ENCODE measurements around the gene CTBP1. TPM values are rescaled to one million over a fixed set of nuclear protein-coding genes. Genes with fewer than 3 reads are reported as not detected.

Gene CTBP1
- total and polyA plus RNA-seq, 9 of the 15 experiments (the other 6 are each of a cell fraction or from before 2014, with no cell fraction given) = 14.5 to 162 (median 68.2) TPM

GRCh38 chr4:1289207-1290164 is 40.6 kb upstream of the CTBP1 start, which contains the start of gene MAEA (continued):
- no peak for TF ChIP-seq KLF16 (IDR thresholded peaks at IDR 0.05)
- TF ChIP-seq DMBX1 (CRISPR knock-in tag; IDR thresholded peaks at IDR 0.05; ENCODE audit: borderline replicate concordance) = no peak
- no peak for TF ChIP-seq EHMT2 (IDR thresholded peaks at IDR 0.05)
- TF ChIP-seq HIVEP1 (CRISPR knock-in tag; IDR thresholded peaks at IDR 0.05) = 0 out of 2 replicates have a peak, but pooled peaks have one; percentile 12
- TF ChIP-seq LARP7 (IDR thresholded peaks at IDR 0.05) = no peak
- TF ChIP-seq GABPA (tag; conservative IDR thresholded peaks at IDR 0.05; ENCODE audit: low read depth) = peak; percentile 92
- TF ChIP-seq TGIF2 (CRISPR knock-in tag; IDR thresholded peaks at IDR 0.05) = no peak; the same call in 1 of the 2 replicates
- TF ChIP-seq NFIC (IDR thresholded peaks at IDR 0.05) = peak; percentile 86
- 0 out of 2 replicates have a peak, but pooled peaks have one; percentile 14 for TF ChIP-seq DPF2 (IDR thresholded peaks at IDR 0.05)
- no peak for TF ChIP-seq RBM14 (IDR thresholded peaks at IDR 0.05; ENCODE audit: borderline replicate concordance, insufficient read depth, low read depth, low read length)
- TF ChIP-seq ZBTB33 (CRISPR knock-in tag; IDR thresholded peaks at IDR 0.05) = peak; percentile 46; the same call in 1 of the 2 replicates
- no peak for TF ChIP-seq STAT5A (IDR thresholded peaks at IDR 0.05; ENCODE audit: borderline replicate concordance, low read length)
- TF ChIP-seq SIN3B (IDR thresholded peaks at IDR 0.05; ENCODE audit: low read depth) = peak; percentile 82
- TF ChIP-seq MAX (CRISPR knock-in tag; IDR thresholded peaks at IDR 0.05) = peak; percentile 91
- TF ChIP-seq PCBP1 (IDR thresholded peaks at IDR 0.05; ENCODE audit: low read depth, low read length, poor library complexity, severe bottlenecking) = peak; percentile 24
- TF ChIP-seq CBX8 (IDR thresholded peaks at IDR 0.05; ENCODE audit: borderline replicate concordance, extremely low read depth, low read depth, low read length, poor library complexity, severe bottlenecking) = no peak
- no peak for TF ChIP-seq FOXJ2 (tag; IDR thresholded peaks at IDR 0.05)
- peak; percentile 68; the same call in 1 of the 2 replicates for TF ChIP-seq TFAP4 (CRISPR knock-in tag; IDR thresholded peaks at IDR 0.05; ENCODE audit: borderline replicate concordance)
- TF ChIP-seq ZKSCAN1 (IDR thresholded peaks at IDR 0.05; ENCODE audit: low read depth, low read length) = no peak
- TF ChIP-seq ZFX (CRISPR knock-in tag; IDR thresholded peaks at IDR 0.05) = peak; percentile 91
- peak; percentile 41 to 83 for TF ChIP-seq E2F6 (IDR thresholded peaks at IDR 0.05; ENCODE audit: borderline replicate concordance in 1 of 2, extremely low read depth in 1 of 2, insufficient read depth in 1 of 2, insufficient read length in 1 of 2, low read depth in 1 of 2, low read length in 1 of 2, poor library complexity in 1 of 2, severe bottlenecking in 1 of 2)
- no peak for TF ChIP-seq U2AF2 (optimal IDR thresholded peaks at IDR 0.05; ENCODE audit: low read depth, low read length)
- TF ChIP-seq ZNF224 (CRISPR knock-in tag; IDR thresholded peaks at IDR 0.05) = 0 out of 2 replicates have a peak, but pooled peaks have one; percentile 36

Measured in K562 (cell line).